Karpas-422 (cell line): ENCODE data around the gene SLC4A8. TPM values are rescaled to one million over a fixed set of nuclear protein-coding genes. Genes with fewer than 3 reads are reported as not detected.
A peak's percentile ranks its signal among the peaks of the same experiment; 100 is the strongest.

Experiments
- DNase-seq: peaks from one replicate; pipeline ENCODE4 v3.0.0-alpha.2; 2015
- H2AFZ ChIP-seq: fragments of 200-600 bp; sonication (generic); 2 replicates; pipeline ENCODE4 v1.6.1; 2014; ENCODE audit warnings: antibody characterized with exemption, low read length, mixed read lengths
- H3K27ac ChIP-seq: fragments of 200-600 bp; sonication (generic); 2 replicates; pipeline ENCODE4 v1.5.1; 2014; ENCODE audit warnings: mild to moderate bottlenecking, low read length, moderate library complexity
- H3K27me3 ChIP-seq: fragments of 200-600 bp; sonication (generic); 2 replicates; pipeline ENCODE4 v1.6.1; 2014; ENCODE audit warnings: low read length, mixed read lengths
- H3K36me3 ChIP-seq: fragments of 200-600 bp; sonication (generic); 2 replicates; pipeline ENCODE4 v1.6.1; 2014; ENCODE audit warnings: low read length, mixed read lengths; ENCODE audit not compliant: insufficient read depth
- H3K4me1 ChIP-seq: fragments of 200-600 bp; sonication (generic); 2 replicates; pipeline ENCODE4 v1.6.1; 2014; ENCODE audit warnings: mild to moderate bottlenecking, low read length, mixed read lengths
- H3K4me2 ChIP-seq: fragments of 200-600 bp; sonication (generic); 2 replicates; pipeline ENCODE4 v1.6.1; 2014; ENCODE audit warnings: low read length, low read depth, mild to moderate bottlenecking; ENCODE audit not compliant: poor library complexity, severe bottlenecking
- H3K4me3 ChIP-seq: fragments of 200-600 bp; sonication (generic); 2 replicates; pipeline ENCODE4 v1.5.1; 2014; ENCODE audit warnings: mild to moderate bottlenecking, antibody characterized with exemption, low read length, mixed read lengths
- H3K79me2 ChIP-seq: fragments of 200-600 bp; sonication (generic); 2 replicates; pipeline ENCODE4 v1.6.1; 2014; ENCODE audit warnings: mild to moderate bottlenecking, low read length, mixed read lengths
- H3K9ac ChIP-seq: fragments of 200-600 bp; sonication (generic); 2 replicates; pipeline ENCODE4 v1.6.0; 2014; ENCODE audit warnings: low read length
- H3K9me2 ChIP-seq: fragments of 200-600 bp; sonication (generic), shearing (Covaris generic); replicated peaks from 2 replicates; pipeline ENCODE4 v1.6.0; 2014; ENCODE audit warnings: mild to moderate bottlenecking, low read length, moderate library complexity; ENCODE audit not compliant: insufficient read depth
- H3K9me3 ChIP-seq: fragments of 300-700, 200-600 bp; sonication (generic); 2 replicates; pipeline ENCODE4 v1.6.1; 2014; ENCODE audit warnings: low read length, mixed read lengths
- H4K20me1 ChIP-seq: fragments of 200-600 bp; sonication (generic); 2 replicates; pipeline ENCODE4 v1.6.1; 2014; ENCODE audit warnings: mild to moderate bottlenecking, antibody characterized with exemption, low read length, low read depth; ENCODE audit not compliant: insufficient read depth
- total RNA-seq: library from RNA; depleted of rRNA; stranded (reverse); fragments of >200 nt; shearing (Covaris generic); gene quantifications from 2 replicates; pipeline ENCODE4 v1.2.3, GENCODE V29; 2014; ENCODE audit warnings: low replicate concordance

The SLC4A8 gene
- total RNA-seq, 1 experiment from 2014 or later: 9.1 TPM

DNA sequence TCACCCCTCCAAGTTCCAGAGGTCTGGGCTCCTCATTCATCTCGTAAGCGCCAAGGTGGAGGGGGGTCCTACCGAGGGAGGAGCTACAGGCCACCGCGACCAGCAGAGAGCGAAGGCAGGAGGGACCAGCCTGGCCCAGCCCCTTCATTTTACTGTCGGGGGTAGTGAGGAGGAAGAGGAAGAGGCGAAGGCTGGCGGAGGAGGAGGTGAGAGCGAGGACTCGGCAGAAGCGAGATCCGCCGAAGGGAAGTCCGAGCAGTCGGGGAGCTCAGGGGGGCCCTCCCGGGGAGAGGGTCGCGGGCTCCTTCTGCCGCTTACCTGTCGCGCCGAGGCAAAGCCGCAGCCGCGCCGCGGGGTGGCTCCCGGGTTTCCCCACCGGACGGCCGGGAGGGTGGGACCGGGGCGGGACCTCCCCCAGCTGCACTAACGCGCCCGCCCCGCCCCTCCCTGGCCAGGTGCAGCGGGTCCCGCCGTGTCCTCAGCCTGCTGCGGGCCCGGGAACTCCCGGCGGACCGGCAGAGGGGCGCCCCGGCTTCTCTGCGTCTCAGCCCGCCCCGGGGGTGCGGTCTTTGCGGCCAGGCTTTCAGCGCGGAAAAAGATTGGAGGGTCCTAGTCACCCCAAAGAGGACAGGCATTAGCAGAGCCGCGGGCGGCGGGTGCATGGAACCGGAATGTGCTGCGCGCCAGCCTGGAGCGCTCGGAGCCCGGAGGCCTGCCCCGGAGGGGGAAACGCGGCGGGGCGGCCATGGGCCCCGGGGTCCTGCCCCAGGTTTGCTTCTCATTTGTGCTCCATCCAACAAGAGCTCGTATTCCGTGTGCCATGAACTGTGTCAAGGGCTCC lies 33.1 kb upstream of the SLC4A8 start, which contains the start of gene GALNT6:
TSS of gene GALNT6 (minus strand) at position 124 of the 841 bp plus-strand sequence. CDS start 11,625 bp downstream, outside the sequence.
- no peaks in the 10 kb centered on the region for H3K36me3 ChIP-seq
- H2AFZ ChIP-seq: peak within 1 kb of the TSS; percentile 91
- peaks cover 34% of the 10 kb centered on the region for H3K4me1 ChIP-seq
- H3K27me3 ChIP-seq: no peaks in the 10 kb centered on the region
- H3K9me2 ChIP-seq: no peaks in the 10 kb centered on the region
- H3K27ac ChIP-seq: no peak within 1 kb of the TSS
- peak; percentile 89 for DNase-seq
- H3K4me3 ChIP-seq: peak within 1 kb of the TSS; percentile 83
- H3K79me2 ChIP-seq: no peaks in the 10 kb centered on the region
- peak within 1 kb of the TSS; percentile 99 for H3K4me2 ChIP-seq
- peak within 1 kb of the TSS; percentile 73 for H3K9ac ChIP-seq
- no peaks in the 10 kb centered on the region for H4K20me1 ChIP-seq
- no peaks in the 10 kb centered on the region for H3K9me3 ChIP-seq

DNA sequence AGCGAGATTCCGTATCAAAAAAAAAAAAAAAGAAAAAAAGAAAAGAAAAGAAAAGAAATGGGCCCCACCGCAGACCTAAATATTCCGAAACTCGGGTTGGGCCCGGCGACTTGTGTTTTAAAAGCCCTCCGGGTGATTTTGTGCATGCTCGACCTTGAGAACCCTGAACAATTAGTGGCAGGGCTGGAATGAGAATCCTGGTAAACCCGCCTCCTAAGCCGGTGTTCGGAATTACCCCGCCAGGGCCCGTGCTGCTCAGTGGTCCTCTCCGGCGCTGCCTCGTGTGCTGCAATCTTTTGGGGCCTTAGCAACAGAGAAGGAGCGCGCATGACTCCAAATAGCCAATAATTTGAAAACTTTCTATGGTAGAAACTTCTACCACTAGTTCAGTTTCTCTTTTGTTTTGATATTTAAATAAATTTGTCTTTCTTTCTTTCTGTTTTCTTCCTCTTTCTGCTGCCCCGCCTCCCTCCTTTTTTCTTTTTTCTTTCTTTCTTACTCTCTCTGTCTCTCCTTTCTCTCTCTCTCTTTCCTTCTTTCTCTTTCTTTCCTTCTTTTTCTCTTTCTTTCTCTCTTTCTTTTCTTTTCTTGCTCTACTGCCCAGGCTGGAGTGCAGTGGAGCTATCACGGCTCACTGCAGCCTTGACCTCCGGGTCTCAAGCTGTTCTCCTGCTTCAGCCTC lies 31.9 kb upstream of the SLC4A8 start:
- peaks cover 34% of the 10 kb centered on the region for H3K4me1 ChIP-seq
- no peaks in the 10 kb centered on the region for H4K20me1 ChIP-seq
- no peak for DNase-seq
- no peaks in the 10 kb centered on the region for H3K9me3 ChIP-seq
- no peak overlapping the region for H3K27ac ChIP-seq
- H3K27me3 ChIP-seq: no peaks in the 10 kb centered on the region
- H3K9ac ChIP-seq: no peak overlapping the region
- H3K4me3 ChIP-seq: no peak overlapping the region
- H3K4me2 ChIP-seq: peak overlapping the region; percentile 99
- H3K36me3 ChIP-seq: no peaks in the 10 kb centered on the region
- H3K79me2 ChIP-seq: no peaks in the 10 kb centered on the region
- no peaks in the 10 kb centered on the region for H3K9me2 ChIP-seq
- no peak overlapping the region for H2AFZ ChIP-seq

DNA sequence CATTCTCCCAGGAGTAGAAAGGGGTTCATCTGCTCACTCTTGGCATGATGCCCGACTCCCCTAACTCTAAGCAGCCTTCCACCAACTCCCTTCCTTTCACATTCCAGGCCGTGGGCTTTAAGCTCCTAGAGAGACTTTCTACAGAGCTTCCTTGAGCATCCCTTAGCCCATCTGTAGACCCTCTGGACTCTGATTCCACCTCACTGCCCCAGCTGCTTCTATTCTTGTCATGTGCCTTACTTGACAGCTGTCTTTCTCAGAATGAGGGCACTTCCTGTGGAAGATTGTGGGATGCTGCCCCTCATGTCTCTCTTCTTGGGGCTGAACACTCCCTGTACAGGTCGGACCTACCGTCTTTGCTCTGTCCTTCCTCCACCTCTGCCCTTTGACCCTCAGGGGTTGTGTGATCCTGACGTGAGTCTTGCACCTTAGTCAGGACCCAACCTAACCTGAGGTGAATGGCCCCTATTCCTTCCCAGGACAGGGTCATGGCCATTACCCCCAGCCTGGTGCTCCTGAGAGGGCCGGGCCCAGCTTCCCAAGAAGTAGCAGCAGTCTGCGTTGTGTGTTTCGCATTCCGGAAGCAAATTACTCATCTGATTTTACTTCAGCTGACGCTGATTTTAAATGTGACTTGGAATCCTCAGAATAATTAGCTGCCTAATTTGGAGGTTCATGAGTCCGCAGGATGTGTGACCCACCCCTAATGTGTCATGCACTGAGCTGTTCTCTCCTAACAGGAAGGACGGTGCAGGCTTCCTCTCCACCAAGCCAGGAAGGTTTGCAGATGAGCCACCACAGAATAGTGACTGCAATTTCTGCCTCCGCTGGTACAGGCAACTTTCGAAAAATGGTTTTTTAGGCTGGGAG lies 30.7 kb upstream of the SLC4A8 start:
- no peak for DNase-seq
- H3K4me2 ChIP-seq: no peak overlapping the region
- no peaks in the 10 kb centered on the region for H3K27me3 ChIP-seq

DNA sequence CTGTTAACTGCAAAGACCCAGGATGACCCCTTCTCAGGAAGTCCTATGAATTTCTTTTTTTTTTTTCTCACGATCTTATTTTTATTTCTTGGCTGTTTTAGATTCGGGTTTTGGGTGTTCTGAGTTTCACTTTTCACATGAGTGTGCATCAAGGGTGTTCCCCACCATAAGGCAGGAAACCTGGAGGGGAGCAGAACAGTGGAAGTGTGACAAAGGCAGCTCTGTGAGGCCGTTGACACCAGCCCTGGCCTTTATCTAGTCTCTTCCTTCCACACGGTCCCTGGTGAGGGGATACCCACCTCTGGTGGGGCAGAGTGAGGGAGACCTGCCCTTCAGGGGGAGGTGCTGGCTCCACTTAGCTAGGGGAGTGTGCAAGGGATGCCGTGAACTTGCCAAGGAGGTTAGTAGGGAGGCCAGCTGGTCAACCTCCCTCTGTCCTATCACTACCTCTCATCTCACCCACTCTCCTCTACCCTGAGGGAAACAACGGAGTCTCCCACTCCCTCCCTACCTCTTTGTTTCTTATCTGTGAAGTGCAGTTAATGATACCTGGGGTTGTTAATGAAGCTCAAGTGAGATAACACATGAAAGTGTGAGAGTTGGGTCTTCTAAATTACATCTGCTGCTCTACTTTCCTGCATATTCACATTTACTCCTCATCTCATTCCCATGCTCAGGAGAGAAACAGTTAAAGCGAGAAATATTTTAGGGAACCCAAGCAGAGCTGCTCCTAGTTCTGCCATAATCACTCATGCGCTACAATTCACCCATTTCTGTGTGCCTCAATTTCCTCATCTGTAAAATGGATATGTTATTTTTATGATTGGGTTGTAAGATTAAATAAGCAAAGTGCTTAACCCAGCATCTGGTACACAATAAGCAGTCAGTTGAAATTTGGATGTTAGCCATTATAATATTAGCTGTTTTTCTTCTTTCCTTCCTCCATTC lies 29.1 kb upstream of the SLC4A8 start:
- Histone ChIP-seq H2AFZ (no peak overlapping the region), H3K36me3 (no peaks in the 10 kb centered on the region), H3K79me2 (no peaks in the 10 kb centered on the region), H3K27ac (no peak overlapping the region), H3K9me3 (no peaks in the 10 kb centered on the region), H3K4me2 (no peak overlapping the region), H4K20me1 (no peaks in the 10 kb centered on the region), H3K27me3 (no peaks in the 10 kb centered on the region), H3K9me2 (no peaks in the 10 kb centered on the region), H3K9ac (no peak overlapping the region), H3K4me1 (peaks cover 19% of the 10 kb centered on the region), H3K4me3 (no peak overlapping the region)
- no peak for DNase-seq

More for the DNA sequence above, 30.7 kb upstream of the SLC4A8 start:
- Histone ChIP-seq H3K4me3 (no peak overlapping the region), H3K9ac (no peak overlapping the region), H3K4me1 (peaks cover 33% of the 10 kb centered on the region), H3K27ac (no peak overlapping the region), H2AFZ (no peak overlapping the region), H4K20me1 (no peaks in the 10 kb centered on the region), H3K79me2 (no peaks in the 10 kb centered on the region), H3K9me3 (no peaks in the 10 kb centered on the region), H3K9me2 (no peaks in the 10 kb centered on the region), H3K36me3 (no peaks in the 10 kb centered on the region)

DNA sequence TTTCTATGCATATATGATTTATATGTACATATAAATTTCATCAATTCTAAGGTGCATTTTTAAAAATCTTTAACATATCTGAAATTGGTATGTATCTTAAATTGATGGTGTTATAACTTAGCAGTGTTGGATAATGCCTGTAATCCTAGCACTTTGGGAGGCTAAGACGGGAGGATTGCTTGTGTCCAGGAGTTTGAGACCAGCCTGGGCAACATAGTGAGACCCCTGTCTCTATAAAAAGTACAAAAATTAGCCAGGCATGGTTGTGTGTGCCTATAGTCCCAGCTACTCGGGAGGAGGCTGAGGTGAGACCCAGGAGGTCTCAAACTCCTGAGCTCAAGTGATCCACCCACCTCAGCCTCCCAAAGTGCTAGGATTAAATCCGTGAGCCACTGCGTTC lies 27.0 kb upstream of the SLC4A8 start:
- Histone ChIP-seq H3K4me1 (peaks cover 4% of the 10 kb centered on the region), H3K4me2 (no peak overlapping the region), H3K9ac (no peak overlapping the region), H3K4me3 (no peak overlapping the region), H2AFZ (no peak overlapping the region), H3K9me2 (no peaks in the 10 kb centered on the region), H3K9me3 (no peaks in the 10 kb centered on the region), H3K27ac (no peak overlapping the region), H4K20me1 (0 out of 2 replicates have a peak, but pooled peaks cover 3% of the 10 kb centered on the region), H3K79me2 (no peaks in the 10 kb centered on the region), H3K27me3 (no peaks in the 10 kb centered on the region), H3K36me3 (no peaks in the 10 kb centered on the region)
- DNase-seq: no peak

DNA sequence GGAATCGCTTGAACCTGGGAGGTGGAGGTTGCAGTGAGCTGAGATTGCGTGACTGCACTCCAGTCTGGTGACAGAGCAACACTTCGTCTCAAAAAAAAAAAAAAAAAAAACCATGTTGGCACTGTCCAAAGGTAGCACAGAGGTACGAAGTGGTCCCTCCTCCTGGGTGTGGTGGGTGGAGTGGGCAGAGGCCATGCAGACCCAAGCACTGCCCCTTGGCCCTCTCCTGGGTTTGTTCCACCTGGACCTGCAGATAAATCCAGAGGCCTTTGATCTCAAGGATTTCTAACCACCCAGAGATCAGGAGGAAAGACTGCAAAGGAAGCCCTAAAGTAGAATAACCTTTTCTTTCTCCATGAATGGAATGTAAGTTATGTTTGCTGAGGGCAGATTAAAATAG lies 24.7 kb upstream of the SLC4A8 start:
- H3K4me3 ChIP-seq: no peak overlapping the region
- no peak overlapping the region for H2AFZ ChIP-seq
- 0 out of 2 replicates have a peak, but pooled peaks cover 3% of the 10 kb centered on the region for H4K20me1 ChIP-seq
- H3K36me3 ChIP-seq: no peaks in the 10 kb centered on the region
- no peaks in the 10 kb centered on the region for H3K9me2 ChIP-seq
- H3K9me3 ChIP-seq: no peaks in the 10 kb centered on the region
- no peaks in the 10 kb centered on the region for H3K79me2 ChIP-seq
- H3K4me2 ChIP-seq: no peak overlapping the region
- no peaks in the 10 kb centered on the region for H3K27me3 ChIP-seq
- no peak overlapping the region for H3K27ac ChIP-seq
- H3K9ac ChIP-seq: no peak overlapping the region
- DNase-seq: no peak
- H3K4me1 ChIP-seq: no peaks in the 10 kb centered on the region

DNA sequence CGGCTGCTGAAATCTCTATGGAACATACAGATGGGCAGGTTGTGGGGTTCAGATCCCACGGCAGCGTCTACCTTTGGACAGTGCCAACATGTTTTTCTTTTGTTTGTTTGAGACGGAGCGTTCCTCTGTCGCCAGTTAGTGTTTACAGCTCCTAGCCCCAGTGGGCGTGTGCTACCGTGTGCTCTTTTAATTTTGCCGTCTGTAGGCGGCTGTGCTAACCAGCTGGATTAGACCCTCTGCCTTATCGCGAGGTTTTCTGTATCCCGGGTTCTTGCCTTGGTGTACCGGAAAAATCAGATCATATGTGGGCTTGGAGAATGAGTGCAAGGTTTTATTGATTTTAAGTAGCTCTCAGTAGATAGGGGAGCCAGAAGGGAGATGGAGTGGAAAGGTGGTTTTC lies 23.6 kb upstream of the SLC4A8 start:
- no peak overlapping the region for H3K9ac ChIP-seq
- H2AFZ ChIP-seq: no peak overlapping the region
- DNase-seq: no peak
- H4K20me1 ChIP-seq: 0 out of 2 replicates have a peak, but pooled peaks cover 3% of the 10 kb centered on the region
- no peaks in the 10 kb centered on the region for H3K4me1 ChIP-seq
- H3K36me3 ChIP-seq: no peaks in the 10 kb centered on the region
- H3K79me2 ChIP-seq: no peaks in the 10 kb centered on the region
- no peaks in the 10 kb centered on the region for H3K9me3 ChIP-seq
- H3K9me2 ChIP-seq: no peaks in the 10 kb centered on the region
- H3K27ac ChIP-seq: no peak overlapping the region
- no peaks in the 10 kb centered on the region for H3K27me3 ChIP-seq
- no peak overlapping the region for H3K4me3 ChIP-seq
- H3K4me2 ChIP-seq: no peak overlapping the region
